Smooth muscle cell (in vitro differentiated cells): ENCODE measurements around the gene KLHL3. TPM values are rescaled to one million over a fixed set of nuclear protein-coding genes. Genes with fewer than 3 reads are reported as not detected.
"Not testable (repeated sequence)": the region's sequence is repeated elsewhere in the genome, so short reads cannot be mapped to it uniquely, and the experiment has no call there.

Experiments used
- DNase-seq: peaks from one replicate; lab custom pipeline; 2025; ENCODE audit not compliant: unreplicated experiment; lab: John Stamatoyannopoulos, UW
- H2AFZ ChIP-seq: fragments of 200-600 bp; sonication (generic); 2 replicates; pipeline ENCODE4 v1.6.0; 2016; ENCODE audit warnings: antibody characterized with exemption, low read depth, mild to moderate bottlenecking
- H3F3A ChIP-seq: fragments of 200-600 bp; sonication (generic); 2 replicates; pipeline ENCODE4 v1.6.0; 2017; ENCODE audit warnings: antibody characterized with exemption, low read depth
- H3K27ac ChIP-seq: fragments of 200-600 bp; sonication (generic); 2 replicates; pipeline ENCODE4 v1.5.1; 2016; ENCODE audit warnings: low read depth, mild to moderate bottlenecking
- H3K27me3 ChIP-seq: fragments of 200-600 bp; sonication (generic); 2 replicates; pipeline ENCODE4 v1.6.1; 2016; ENCODE audit warnings: low read depth, mild to moderate bottlenecking
- H3K36me3 ChIP-seq: fragments of 200-600 bp; sonication (generic); 2 replicates; pipeline ENCODE4 v1.5.1; 2016; ENCODE audit warnings: low read depth
- H3K4me1 ChIP-seq: fragments of 200-600 bp; sonication (generic); 2 replicates; pipeline ENCODE4 v1.5.1; 2016; ENCODE audit warnings: low read depth
- H3K4me2 ChIP-seq: fragments of 200-600 bp; sonication (generic); 2 replicates; pipeline ENCODE4 v1.6.0; 2016; ENCODE audit warnings: mild to moderate bottlenecking
- H3K4me3 ChIP-seq: fragments of 200-600 bp; sonication (generic); 2 replicates; pipeline ENCODE4 v1.5.1; 2016; ENCODE audit warnings: mild to moderate bottlenecking
- H3K79me2 ChIP-seq: fragments of 200-600 bp; sonication (generic); 2 replicates; pipeline ENCODE4 v1.6.0; 2016; ENCODE audit warnings: low read depth, mild to moderate bottlenecking
- H3K9ac ChIP-seq: fragments of 200-600 bp; sonication (generic); 2 replicates; pipeline ENCODE4 v1.6.0; 2016; ENCODE audit warnings: low read depth
- H3K9me3 ChIP-seq: fragments of 200-600 bp; sonication (generic); replicated peaks from 2 replicates; pipeline ENCODE4 v1.5.1; 2016; ENCODE audit warnings: low read depth
- H4K20me1 ChIP-seq: fragments of 200-600 bp; sonication (generic); 2 replicates; pipeline ENCODE4 v1.6.0; 2016; ENCODE audit warnings: low read depth
- CTCF ChIP-seq: fragments of 200-600 bp; sonication (generic); IDR thresholded peaks from 2 replicates; pipeline ENCODE4 v1.5.1; 2017; ENCODE audit warnings: borderline replicate concordance, mild to moderate bottlenecking, antibody characterized with exemption; ENCODE audit not compliant: insufficient read depth, poor library complexity, severe bottlenecking
- WGBS: methylation state at CpG from one replicate; pipeline ENCODE4 v1.1.7; 2016; ENCODE audit warnings: low lambda C conversion rate; 5-methylcytosine and 5-hydroxymethylcytosine counted together
- polyA plus RNA-seq: library from polyadenylated mRNA; unstranded; fragments of >200 nt; fragmentation: Nextera tagmentation; extraction: Ambion mirVana; gene quantifications from 2 replicates; pipeline ENCODE4 v1.2.1, GENCODE V29; 2016
- total RNA-seq: library from RNA; depleted of rRNA; stranded (reverse); fragments of >200 nt; gene quantifications from 2 replicates; pipeline ENCODE4 v1.2.3, GENCODE V29; 2014

KLHL3 gene
- total and polyA plus RNA-seq, 2 experiments from 2014 or later, result 3.6 to 9.1 TPM

GRCh38 chr5:137778772-137779564 lies 43.1 kb upstream of the KLHL3 start:
- no peak for DNase-seq
- peak; percentile 75 for TF ChIP-seq CTCF

GRCh38 chr5:137767937-137768336 lies 32.0 kb upstream of the KLHL3 start:
- H3K4me2 ChIP-seq, H3K27ac ChIP-seq, H3K4me3 ChIP-seq, H4K20me1 ChIP-seq, H3K36me3 ChIP-seq, H3K9ac ChIP-seq, H3K27me3 ChIP-seq, H3K4me1 ChIP-seq, H3K79me2 ChIP-seq, DNase-seq, H3K9me3 ChIP-seq, H3F3A ChIP-seq, H2AFZ ChIP-seq: not testable (repeated sequence)
- 89% methylated on average over 5 of the region's 5 CpGs for WGBS

More at GRCh38 chr5:137778772-137779564, 43.1 kb upstream of the KLHL3 start:
- no peaks in the 10 kb centered on the region for H3K79me2 ChIP-seq
- no peaks in the 10 kb centered on the region for H3K36me3 ChIP-seq
- no peak overlapping the region for H3K4me2 ChIP-seq
- no peak overlapping the region for H2AFZ ChIP-seq
- no peak overlapping the region for H3K4me3 ChIP-seq
- H4K20me1 ChIP-seq, result no peaks in the 10 kb centered on the region
- H3K27ac ChIP-seq, result no peak overlapping the region
- H3K9ac ChIP-seq, result no peak overlapping the region
- H3K9me3 ChIP-seq, result no peaks in the 10 kb centered on the region
- no peaks in the 10 kb centered on the region for H3K27me3 ChIP-seq
- H3K4me1 ChIP-seq, result no peaks in the 10 kb centered on the region
- WGBS, result 75% methylated on average over 2 of the region's 2 CpGs
- H3F3A ChIP-seq, result no peaks in the 10 kb centered on the region

GRCh38 chr5:137761566-137761965 lies 25.7 kb upstream of the KLHL3 start:
- TF ChIP-seq CTCF, result no peak
- Histone ChIP-seq H3K27me3 (no peaks in the 10 kb centered on the region), H3K27ac (no peak overlapping the region), H2AFZ (no peak overlapping the region), H4K20me1 (no peaks in the 10 kb centered on the region), H3K4me3 (no peak overlapping the region), H3K36me3 (no peaks in the 10 kb centered on the region), H3K9ac (no peak overlapping the region), H3K79me2 (no peaks in the 10 kb centered on the region), H3K4me2 (no peak overlapping the region), H3K9me3 (no peaks in the 10 kb centered on the region), H3F3A (no peaks in the 10 kb centered on the region), H3K4me1 (no peaks in the 10 kb centered on the region)
- no peak for DNase-seq
- WGBS, result 87% methylated on average over 3 of the region's 3 CpGs

DNA sequence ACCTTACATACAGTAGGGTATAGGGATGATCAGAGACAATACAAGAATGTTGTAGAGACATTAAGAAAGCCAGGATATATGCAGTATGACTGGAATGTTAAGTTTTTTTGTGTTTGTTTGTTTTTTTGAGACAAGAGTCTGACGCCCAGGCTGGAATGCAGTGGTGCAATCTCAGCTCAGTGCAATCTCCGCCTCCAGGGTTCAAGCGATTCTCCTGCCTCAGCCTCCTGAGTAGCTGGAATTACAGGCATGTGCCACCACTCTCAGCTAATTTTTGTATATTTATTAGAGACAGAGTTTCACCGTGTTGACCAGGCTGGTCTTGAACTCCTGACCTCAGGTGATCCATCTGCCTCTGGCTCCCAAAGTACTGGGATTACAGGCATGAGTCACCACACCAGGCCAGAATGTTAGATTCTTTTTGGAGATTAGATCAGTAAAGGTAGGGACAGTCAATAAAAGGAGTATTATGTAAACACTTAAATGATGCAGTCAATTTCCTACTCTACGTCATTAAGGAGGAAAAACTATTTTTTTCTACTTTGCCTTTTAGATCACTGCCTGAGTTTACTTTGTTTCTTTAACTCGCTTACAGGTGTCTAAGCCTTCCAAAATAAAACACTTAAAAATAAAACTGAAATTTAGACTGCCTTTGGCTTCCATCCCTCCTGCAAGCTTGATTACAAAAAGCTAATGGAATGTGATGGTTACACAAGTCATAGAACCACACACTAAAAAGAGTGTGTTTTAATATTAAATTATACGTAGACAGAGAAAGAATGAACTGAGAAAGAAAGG lies 25.0 kb upstream of the KLHL3 start:
- Histone ChIP-seq H3K9ac (no peak overlapping the region), H3K4me1 (no peaks in the 10 kb centered on the region), H4K20me1 (no peaks in the 10 kb centered on the region), H3K27ac (no peak overlapping the region), H3K27me3 (no peaks in the 10 kb centered on the region), H3K36me3 (no peaks in the 10 kb centered on the region), H3K79me2 (no peaks in the 10 kb centered on the region), H3K9me3 (no peaks in the 10 kb centered on the region), H3K4me2 (no peak overlapping the region), H3K4me3 (no peak overlapping the region), H3F3A (no peaks in the 10 kb centered on the region), H2AFZ (no peak overlapping the region)
- no peak for TF ChIP-seq CTCF
- DNase-seq, result no peak
- 80% methylated on average over 7 of the region's 7 CpGs for WGBS
